GM10248 (cell line): ENCODE measurements around the gene TSSC4.
"Not testable (repeated sequence)": the region's sequence is repeated elsewhere in the genome, so short reads cannot be mapped to it uniquely, and the experiment has no call there.

Experiments
- CTCF ChIA-PET: fragments of 300-600 bp; sonication (Branson Sonifier 250); formaldehyde crosslinking; extraction: SDS; loops from one replicate; lab custom pipeline; 2021; ENCODE audit warnings: antibody characterized with exemption; lab: Yijun Ruan, JAX
- POLR2A ChIA-PET: fragments of 350-650 bp; sonication (Branson Sonifier 250); formaldehyde crosslinking; extraction: SDS; loops from one replicate; lab custom pipeline; 2020; ENCODE audit warnings: antibody characterized with exemption; lab: Yijun Ruan, JAX
- DNase-seq: peaks from one replicate; pipeline ENCODE4 v3.0.0; 2012; ENCODE audit errors: extremely low spot score
- TF ChIP-seq, protein P1 (sequence below): IDR thresholded peaks from 2 replicates; pipeline ENCODE4 v1.5.1; 2012; ENCODE audit warnings: mild to moderate bottlenecking, low read depth; ENCODE audit errors: extremely low read depth, missing control alignments, control extremely low read depth

TSSC4 gene

DNA sequence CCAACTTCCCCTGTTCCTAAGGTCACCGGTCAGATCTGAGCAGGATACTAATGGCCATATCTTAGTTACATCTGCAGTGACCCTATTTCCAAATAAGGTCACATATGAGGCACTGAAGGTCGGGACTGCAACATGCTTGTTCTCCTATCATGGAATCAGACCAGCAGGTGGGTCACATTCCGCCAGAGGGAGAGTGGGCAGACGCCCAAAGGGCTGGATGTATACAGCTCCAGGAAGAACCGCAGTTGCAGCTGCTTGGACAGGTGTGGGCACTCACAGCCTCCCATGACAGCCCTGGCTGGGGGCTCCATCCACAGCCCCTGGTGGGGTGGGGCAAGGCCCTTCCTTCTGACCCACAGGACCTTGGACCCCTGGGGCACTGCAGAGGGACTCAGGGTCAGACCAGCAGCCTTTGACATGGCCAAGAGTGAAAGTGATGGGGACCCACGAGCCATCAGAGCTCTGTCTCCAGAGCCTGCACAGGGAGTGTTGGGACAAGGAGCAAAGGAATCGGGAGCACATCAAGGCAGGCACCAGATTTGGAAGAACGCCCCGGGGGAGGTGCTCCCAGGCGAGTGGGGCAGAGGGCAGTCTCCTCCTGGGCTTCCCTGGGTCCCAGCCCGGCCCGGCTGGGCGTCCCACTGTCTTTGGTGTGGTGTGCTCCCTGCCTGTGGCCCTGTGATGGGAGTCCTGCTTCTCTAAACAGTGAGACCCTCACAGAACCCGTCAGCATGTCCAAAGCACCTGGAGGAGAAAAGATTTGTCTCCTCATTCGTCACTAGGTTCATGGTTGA, 36.8 kb upstream of the TSSC4 start:
- POLR2A ChIA-PET, result no interaction called here
- CTCF ChIA-PET, result interaction anchor here (1.0 to 1.3 kb wide), 2 partner anchors 56 to 59 kb away, joined by 3 read pairs; no protein-coding TSS in a partner anchor
- TF ChIP-seq, protein P1, sequence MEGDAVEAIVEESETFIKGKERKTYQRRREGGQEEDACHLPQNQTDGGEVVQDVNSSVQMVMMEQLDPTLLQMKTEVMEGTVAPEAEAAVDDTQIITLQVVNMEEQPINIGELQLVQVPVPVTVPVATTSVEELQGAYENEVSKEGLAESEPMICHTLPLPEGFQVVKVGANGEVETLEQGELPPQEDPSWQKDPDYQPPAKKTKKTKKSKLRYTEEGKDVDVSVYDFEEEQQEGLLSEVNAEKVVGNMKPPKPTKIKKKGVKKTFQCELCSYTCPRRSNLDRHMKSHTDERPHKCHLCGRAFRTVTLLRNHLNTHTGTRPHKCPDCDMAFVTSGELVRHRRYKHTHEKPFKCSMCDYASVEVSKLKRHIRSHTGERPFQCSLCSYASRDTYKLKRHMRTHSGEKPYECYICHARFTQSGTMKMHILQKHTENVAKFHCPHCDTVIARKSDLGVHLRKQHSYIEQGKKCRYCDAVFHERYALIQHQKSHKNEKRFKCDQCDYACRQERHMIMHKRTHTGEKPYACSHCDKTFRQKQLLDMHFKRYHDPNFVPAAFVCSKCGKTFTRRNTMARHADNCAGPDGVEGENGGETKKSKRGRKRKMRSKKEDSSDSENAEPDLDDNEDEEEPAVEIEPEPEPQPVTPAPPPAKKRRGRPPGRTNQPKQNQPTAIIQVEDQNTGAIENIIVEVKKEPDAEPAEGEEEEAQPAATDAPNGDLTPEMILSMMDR, result no peak
- no peak for DNase-seq

DNA sequence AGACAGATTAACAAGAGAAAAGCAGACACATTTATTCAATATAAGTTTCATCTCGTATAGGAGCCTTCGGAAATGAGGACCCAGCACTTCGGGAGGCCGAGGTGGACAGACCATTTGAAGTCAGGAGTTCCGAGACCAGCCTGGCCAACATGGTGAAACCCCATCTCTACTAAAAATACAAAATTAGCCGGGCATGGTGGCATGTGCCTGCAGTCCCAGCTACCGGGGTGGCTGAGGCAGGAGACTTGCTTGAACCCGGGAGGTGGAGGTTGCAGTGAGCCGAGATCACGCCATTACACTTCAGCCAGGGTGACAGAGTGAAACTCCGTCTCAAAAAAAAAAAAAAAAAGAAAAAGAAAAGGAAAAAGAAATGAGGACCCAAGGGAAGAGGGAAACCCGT, 36.2 kb upstream of the TSSC4 start:
- POLR2A ChIA-PET, DNase-seq, CTCF ChIA-PET: not testable (repeated sequence)

DNA sequence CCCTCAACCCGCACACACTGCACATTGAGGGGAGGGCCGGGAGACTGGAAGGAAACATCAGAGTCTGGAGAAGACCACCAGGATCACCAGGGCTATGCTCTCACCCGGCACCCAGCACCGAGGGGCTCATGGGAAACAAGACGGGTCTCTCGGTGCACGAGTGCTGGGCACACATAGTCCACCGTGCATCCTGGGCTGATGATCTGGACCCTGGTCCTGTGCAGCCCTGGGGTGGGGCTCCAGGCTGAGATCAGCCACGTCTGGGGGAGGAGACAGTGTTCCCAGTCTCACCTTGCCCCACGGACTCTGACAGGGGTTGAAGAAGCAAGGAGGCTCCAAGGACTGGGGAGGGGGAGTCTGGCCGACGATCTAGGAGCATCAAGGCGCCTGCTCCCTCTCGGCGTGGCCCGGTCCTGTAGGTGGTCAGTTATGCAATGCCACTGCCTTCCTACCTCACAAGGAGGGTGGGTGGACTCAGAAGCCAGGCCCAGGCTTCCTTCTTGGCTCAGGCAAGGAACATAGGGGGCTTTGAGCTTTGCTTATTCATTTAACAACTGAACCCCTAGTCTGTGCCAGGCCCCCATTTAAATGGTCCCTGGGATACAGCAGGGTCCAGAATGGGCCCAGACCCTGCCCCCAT, 34.9 kb upstream of the TSSC4 start:
- CTCF ChIA-PET, result interaction anchor here (1.2 kb wide), 1 partner anchor 53 kb away, joined by 3 read pairs; no protein-coding TSS in a partner anchor
- POLR2A ChIA-PET, result no interaction called here
- TF ChIP-seq, protein P1, result no peak
- no peak for DNase-seq

DNA sequence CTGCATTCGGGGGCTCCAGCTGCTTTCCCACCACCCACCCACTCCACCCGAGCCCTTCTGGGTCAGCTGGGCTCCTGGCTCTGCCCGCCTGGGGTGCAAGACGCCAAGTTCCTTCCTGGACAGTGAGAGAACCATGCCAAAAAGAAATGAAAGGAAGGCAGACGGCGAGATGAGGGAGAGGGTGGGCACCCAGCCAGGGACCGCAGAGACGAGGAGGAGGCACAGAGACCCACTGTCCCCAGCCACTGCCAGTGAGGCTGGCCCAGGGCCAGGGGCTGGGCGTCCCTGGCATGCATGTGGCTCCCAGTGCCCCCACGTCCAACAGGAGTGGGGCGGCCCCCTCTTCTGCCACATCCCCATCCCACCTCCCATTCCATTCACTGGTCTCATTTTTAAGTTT, 34.3 kb upstream of the TSSC4 start:
- ChIA-PET POLR2A (no interaction called here), CTCF (interaction anchor here (1.2 kb wide), 1 partner anchor 53 kb away, joined by 3 read pairs; no protein-coding TSS in a partner anchor)
- TF ChIP-seq, protein P1, result no peak
- no peak for DNase-seq

DNA sequence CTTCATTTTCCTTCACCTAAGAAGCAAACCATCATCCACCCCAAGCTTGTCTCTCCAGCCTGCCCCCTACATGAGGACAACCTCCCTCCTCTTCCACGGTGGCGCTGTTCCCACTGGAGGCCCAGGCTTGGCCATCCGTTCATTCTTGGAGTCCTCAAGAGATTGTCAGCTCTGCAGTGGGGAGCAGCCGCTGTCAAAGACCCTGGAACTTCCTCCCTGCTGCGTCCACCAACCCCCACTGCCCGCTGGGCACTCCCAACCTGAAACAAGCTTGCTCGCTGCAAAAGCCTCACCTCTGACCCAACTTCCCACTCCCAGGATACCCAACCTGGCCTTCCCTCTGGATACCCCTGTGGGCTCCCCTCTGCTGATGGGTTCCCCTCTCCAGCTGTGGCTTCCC, 33.8 kb upstream of the TSSC4 start:
- TF ChIP-seq, protein P1, result no peak
- CTCF ChIA-PET, result interaction anchor here (1.1 to 1.6 kb wide), 3 partner anchors 34 to 54 kb away, joined by 3 to 4 read pairs (median 3); partner anchors contain the start of gene TSSC4

DNA sequence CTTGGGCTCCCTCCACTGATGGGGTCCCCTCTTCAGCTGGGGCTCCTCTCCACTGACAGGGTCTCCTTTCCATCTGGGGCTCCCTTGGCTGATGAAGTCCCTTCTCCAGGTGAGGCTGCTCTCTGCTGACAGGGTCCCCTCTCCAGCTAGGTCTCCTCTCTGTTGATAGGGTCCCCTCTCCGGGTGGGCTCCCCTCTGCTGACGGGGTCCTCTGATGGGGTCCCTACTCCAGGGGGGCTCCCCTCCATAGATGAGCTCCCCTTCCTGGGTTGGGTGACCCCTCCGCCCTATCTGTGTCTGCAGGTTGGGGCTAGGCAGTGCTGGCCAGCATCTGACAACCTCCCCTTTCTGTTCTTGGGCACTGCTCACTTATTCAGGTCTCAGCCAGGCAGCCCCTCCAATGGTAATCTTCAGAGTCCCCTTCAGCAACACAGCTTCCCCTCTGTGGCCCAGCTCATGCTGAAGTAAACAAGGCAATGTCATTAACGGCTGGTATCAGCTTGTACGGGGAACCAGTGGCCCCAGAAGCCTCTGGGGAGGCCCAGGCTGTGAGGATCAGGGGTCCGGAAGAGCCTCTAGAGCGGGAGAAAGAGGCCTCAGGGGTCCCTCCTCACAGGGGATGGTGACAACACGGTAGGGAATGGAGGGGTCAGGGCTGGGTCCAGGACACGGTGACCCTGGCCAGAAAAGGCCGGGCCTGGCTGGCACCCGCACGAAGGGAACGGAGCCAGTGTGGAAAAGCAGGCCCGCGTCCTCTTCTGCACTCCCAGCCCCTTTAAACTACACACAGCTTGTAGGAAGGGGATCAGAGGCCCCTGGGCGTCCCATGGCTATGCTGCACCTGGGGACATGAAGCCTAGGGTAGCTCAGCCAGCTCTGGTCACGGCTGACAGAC, 33.0 kb upstream of the TSSC4 start:
- ChIA-PET POLR2A (interaction anchor here (0.6 to 1.4 kb wide), 3 partner anchors 9 to 19 kb away, joined by 5 to 9 read pairs (median 7); partner anchors contain the start of gene CD81), CTCF (interaction anchor here (1.0 to 1.6 kb wide), 3 partner anchors 33 to 216 kb away, joined by 3 to 4 read pairs (median 3); partner anchors contain the start of gene TSSC4)
- no peak for DNase-seq
- TF ChIP-seq, protein P1, result no peak

More for the DNA sequence above, 33.8 kb upstream of the TSSC4 start:
- DNase-seq, result no peak
- POLR2A ChIA-PET, result interaction anchor here (1.4 kb wide), 1 partner anchor 11 kb away, joined by 5 read pairs; no protein-coding TSS in a partner anchor
